Stimulated activated CD8-positive, alpha-beta memory T cell treated with anti-CD3 and anti-CD28 coated beads, Interleukin-2, amount 100 ng/mL, for 1 hour (primary cell): ENCODE results near the gene NEXN.
"Not testable (repeated sequence)": the region's sequence is repeated elsewhere in the genome, so short reads cannot be mapped to it uniquely, and the experiment has no call there.

Source experiments
- DNase-seq, 2 donors: peaks; one replicate each; pipeline ENCODE4 v3.0.0-alpha.2; 2020; ENCODE audit warnings: low read depth in 2 of 2

NEXN gene

DNA sequence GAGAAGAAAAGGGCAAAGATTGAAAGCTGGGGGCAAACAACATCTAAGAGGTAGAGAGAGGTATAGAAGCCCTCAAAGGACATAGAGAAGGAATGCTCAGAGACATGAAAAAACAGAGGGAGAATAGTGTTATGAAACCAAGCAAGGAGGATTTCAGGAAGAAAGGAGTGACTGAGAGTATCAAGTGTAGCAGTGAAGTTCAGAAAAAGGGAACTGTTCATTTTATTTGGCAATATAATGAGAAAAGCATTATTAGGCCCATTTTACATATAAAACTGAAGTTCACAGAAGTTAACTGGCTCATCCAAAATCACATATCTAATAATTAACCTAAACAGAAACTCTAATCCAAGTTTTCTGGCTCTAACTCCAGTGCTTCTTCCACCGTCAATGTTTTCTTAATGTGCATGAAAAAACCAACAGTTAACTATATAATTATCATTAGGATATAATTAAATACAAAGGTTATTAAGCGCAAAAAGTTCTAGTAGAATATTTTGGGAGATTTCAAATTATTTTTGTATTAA is 17.7 kb downstream of the NEXN start:
- no peak for DNase-seq

DNA sequence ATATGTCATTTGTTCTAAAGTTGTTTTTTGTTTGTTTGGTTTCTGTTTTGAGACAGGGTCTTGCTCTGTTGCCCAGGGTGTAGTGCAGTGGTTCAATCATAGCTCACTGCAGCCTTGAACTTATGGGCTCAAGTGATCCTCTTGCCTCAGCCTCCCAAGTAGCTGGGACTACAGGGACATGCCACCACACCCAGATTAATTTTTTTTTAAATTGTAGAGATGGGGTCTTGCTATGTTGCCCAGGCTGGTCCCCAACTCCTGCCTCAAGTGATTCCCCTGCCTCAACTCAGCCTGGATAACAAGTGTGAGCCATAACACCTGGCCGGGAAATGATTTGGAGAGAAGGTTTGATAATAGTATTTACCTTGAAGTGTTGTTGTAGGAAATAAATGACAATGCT is 18.2 kb downstream of the NEXN start:
- DNase-seq: no peak

DNA sequence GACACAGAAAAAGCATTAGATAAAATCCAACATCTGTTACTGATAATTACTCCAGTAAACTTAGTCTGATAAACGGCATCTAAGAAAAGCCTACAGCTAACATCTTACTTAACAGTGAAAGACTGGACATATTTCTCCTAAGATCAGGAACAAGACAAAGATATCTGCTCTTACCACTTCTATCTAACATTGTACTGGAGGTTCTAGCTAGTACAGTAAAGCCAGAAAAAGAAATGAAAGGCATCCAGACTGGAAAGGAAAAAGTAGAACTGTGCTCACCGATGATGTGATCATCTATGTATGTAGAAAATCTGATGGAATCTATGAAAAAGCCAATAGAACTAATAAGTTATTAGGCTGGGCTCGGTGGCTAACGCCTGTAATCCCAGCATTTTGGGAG is 21.7 kb downstream of the NEXN start:
- DNase-seq: no peak

DNA sequence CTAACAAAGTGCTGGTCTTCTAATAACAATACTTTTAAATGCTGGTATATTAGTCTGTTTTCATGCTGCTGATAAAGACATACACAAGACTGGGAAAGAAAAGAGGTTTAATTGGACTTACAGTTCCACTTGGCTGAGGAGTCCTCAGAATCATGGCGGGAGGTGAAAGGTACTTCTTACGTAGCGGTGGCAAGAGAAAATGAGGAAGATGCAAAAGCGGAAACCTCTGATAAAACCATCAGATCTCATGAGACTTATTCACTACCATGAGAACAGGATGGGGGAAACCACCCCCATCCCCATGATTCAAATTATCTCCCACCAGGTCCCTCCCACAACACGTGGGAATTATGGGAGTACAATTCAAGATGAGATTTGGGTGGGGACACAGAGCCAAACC is 30.5 kb downstream of the NEXN start:
- not testable (repeated sequence) for DNase-seq

DNA sequence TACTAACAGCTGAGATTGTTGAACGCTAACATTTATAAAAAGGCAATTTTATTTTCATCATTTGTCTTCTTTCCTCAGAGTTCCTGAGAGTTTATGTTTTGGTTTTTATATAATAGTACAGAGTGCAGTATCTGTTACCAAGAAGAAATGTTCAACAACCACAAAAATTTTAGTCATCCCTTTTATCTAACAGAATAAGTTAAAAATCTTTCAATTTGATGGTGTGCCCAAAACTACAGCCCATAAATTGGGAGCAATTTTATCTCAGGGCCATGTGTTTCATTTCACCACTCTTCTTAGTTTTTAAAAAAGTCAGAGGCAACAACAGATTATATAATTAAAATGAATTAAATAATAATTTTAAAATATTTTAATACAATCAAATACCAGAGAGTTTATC is 37.1 kb downstream of the NEXN start:
- no peak for DNase-seq

GRCh38 chr1:77925956-77926355 is 37.5 kb downstream of the NEXN start:
- no peak for DNase-seq

- DNase-seq: no peak
Measured at GRCh38 chr1:77926561-77927357, 38.3 kb downstream of the NEXN start.

DNA sequence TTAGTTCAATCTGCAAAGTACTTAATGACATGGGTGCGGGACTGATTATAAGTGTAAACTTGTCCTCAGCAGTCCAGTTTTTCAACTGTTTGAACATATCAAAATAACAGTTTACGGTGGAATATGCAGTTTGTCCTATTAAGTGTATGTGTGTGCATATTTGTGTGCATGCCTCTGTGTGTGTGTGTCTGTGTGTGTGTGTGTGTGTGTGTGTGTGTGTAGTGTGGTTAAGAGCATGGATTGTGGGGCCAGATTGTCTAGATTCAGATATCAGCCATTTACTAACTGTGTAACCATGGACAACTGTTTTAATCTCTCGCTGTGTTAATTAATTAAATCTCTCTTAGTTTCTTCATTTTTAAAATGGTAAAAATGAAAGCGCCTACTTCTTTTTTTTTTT is 39.0 kb downstream of the NEXN start:
- DNase-seq: no peak

- DNase-seq: no peak
Measured at GRCh38 chr1:77929806-77930205, 41.4 kb downstream of the NEXN start.

GRCh38 chr1:77938651-77939050 is 50.2 kb downstream of the NEXN start:
- no peak for DNase-seq

DNA sequence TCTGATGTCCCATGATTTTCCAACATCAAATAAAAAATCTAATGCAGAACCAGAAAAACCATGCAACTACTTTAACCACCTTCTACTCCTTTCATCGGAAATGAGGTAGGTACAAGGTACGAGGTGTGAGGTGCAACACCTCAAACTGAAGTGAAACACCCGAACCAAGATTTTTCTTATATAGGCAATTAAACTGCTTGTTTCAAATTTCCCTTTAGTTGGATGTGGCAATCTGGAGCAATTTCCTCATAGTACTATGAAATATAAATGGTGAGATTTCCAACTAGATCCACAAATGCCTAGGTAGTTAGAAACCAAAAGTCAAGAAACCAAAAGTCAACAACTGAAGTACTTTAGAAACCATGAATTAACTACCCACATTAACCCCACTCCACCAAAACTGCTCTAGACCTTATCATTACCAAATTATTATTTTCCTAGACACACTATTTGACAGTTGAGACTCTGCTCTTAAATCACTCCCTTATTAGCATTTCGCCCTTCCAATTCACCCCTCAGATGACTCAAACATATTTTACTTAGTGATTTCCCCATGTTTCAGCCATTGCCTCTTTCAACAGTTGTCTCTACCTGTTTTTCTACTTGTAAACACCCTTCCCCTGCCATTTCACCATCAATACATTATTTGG is 52.6 kb downstream of the NEXN start:
- no peak for DNase-seq

DNA sequence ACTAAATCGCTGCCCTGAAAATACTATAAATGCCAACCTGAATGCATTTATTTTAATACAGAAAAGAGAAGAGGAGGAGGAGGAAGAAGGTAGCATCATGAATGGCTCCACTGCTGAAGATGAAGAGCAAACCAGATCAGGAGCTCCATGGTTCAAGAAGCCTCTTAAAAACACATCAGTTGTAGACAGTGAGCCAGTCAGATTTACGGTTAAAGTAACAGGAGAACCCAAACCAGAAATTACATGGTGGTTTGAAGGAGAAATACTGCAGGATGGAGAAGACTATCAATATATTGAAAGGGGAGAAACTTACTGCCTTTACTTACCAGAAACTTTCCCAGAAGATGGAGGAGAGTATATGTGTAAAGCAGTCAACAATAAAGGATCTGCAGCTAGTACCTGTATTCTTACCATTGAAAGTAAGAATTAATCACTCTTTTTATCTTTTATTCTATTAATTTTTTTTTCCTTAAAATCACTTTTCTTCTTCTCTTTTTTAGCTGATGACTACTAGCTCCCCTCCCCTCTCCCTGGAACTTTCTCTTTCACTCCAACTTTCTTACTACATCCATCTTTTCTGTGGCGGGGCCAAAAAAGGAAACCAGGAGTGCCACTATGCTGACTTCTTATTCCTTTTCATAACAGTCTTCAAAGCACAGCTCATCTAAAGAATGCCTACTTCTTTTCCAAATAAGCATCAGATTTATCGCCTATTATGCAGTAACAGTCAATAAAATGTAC is 54.1 kb downstream of the NEXN start:
- no peak for DNase-seq

DNA sequence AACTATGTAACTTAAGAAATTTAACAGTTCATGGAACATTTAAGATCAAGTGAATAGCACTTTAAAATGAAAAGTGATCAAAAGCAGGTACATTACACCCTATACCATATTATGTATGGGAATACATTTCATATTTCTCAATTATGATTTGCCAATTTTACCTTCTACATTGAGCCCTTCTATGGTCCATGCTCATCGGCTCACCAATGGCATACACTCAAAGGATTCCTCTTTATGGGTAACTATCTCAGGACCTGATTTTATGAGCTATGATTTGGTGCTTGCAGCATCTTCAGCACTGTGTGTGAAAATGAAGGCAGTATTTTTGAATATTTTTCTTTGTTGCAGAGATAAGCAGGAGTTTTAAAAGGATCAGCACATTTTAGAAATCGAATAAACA is 56.9 kb downstream of the NEXN start:
- DNase-seq: no peak

- DNase-seq: no peak
Measured at GRCh38 chr1:77948841-77949424, 60.5 kb downstream of the NEXN start.

DNA sequence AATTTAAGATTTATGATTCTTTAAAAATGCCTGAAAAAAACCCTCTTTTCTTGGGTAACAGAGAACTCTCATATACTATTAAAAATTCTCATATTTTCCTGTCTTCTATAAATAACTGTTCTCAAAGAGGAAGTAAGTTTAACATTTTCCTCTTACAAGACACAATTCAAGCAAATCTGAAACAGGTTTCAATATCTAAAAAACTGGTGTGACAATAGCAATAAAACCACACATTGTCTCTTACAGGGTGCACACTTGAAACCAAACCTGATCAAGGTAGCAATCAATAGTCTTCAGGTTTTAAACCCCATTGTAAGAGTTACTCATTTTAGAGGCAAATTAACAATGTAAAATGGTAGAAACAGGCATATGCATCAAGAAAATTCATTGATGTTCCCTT is 62.4 kb downstream of the NEXN start:
- DNase-seq: no peak

GRCh38 chr1:77951328-77951727 is 62.9 kb downstream of the NEXN start:
- no peak for DNase-seq

GRCh38 chr1:77953907-77954306 is 65.5 kb downstream of the NEXN start:
- no peak for DNase-seq

- no peak for DNase-seq
Measured at GRCh38 chr1:77954521-77954920, 66.1 kb downstream of the NEXN start.

- no peak for DNase-seq
Measured at GRCh38 chr1:77955709-77956108, 67.3 kb downstream of the NEXN start.

GRCh38 chr1:77956464-77956863 is 68.0 kb downstream of the NEXN start:
- DNase-seq: no peak

DNA sequence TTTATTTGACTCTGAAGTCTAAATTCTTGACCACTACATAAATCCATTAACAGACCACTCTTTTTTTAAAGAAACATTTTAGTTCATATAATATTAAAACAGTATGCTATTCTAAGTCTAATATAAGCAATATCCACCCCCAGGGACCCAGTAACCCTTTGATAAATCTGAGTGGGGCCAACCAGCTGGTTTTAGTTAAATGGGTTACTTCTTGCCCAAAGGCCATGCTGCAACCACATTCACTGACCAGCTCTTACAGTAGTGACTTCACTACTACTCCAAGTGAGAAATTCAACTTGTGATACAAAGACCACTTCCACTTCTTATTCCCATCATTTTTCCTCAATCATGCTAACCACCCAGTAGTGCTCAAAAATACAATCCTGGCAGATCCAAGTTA is 70.0 kb downstream of the NEXN start:
- DNase-seq: no peak

DNA sequence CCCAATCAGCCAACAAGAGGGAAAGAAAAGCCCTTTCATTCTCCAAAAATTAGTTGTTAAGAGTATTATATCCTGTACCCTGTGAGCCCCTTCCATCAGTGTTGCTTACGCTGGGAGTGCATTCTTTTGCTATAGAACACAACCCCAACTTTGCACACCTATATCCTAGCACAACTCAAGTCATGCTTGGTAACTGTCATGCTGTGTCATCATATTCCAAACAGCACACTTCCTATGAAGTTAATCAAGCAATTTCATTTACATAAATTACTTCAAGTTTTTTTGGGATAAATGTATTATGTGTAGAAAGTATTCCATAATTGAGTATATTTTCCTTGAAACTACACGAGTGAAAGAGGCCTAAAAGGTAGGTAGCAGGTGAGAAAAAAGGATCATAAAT is 70.4 kb downstream of the NEXN start:
- no peak for DNase-seq
